Liver (tissue), 9 donors: Measurements from ENCODE around the gene FREM1. TPM values are rescaled to one million over a fixed set of nuclear protein-coding genes. Genes with fewer than 3 reads are reported as not detected.

ENCODE experiments used
- DNase-seq: peaks from one replicate; pipeline ENCODE4 v3.0.0-alpha.2; 2017; ENCODE audit warnings: low spot score
- H3K27ac ChIP-seq, 2 donors: one replicate each; pipeline ENCODE4 v1.7.0; 2013; ENCODE audit warnings: inconsistent platforms in 2 of 2, low read length in 2 of 2, control low read depth in 1 of 2, low read depth in 1 of 2, mild to moderate bottlenecking in 1 of 2
- H3K27me3 ChIP-seq, 4 donors: one replicate each; pipeline versions ENCODE4 v1.6.1 to v1.7.0; 2013; ENCODE audit warnings: low read length in 3 of 4, inconsistent platforms in 1 of 4, mild to moderate bottlenecking in 1 of 4, moderate library complexity in 1 of 4; ENCODE audit not compliant: control insufficient read depth in 4 of 4, insufficient read depth in 4 of 4
- H3K36me3 ChIP-seq, 4 donors: one replicate each; pipeline versions ENCODE4 v1.6.1 to v1.7.0; 2013; ENCODE audit warnings: low read length in 3 of 4, mild to moderate bottlenecking in 3 of 4, low read depth in 1 of 4, moderate library complexity in 1 of 4; ENCODE audit not compliant: control insufficient read depth in 4 of 4, insufficient read depth in 3 of 4
- H3K4me1 ChIP-seq, 4 donors: one replicate each; pipeline versions ENCODE4 v1.6.1 to v1.7.0; 2013; ENCODE audit warnings: low read length in 3 of 4, mild to moderate bottlenecking in 3 of 4, moderate library complexity in 1 of 4; ENCODE audit not compliant: control insufficient read depth in 4 of 4, insufficient read depth in 4 of 4
- H3K4me3 ChIP-seq, 3 donors: one replicate each; pipeline versions ENCODE4 v1.6.1 to v1.7.0; 2013; ENCODE audit warnings: low read length in 3 of 3, control low read depth in 1 of 3, low read depth in 1 of 3, mild to moderate bottlenecking in 1 of 3
- H3K9ac ChIP-seq, 2 donors: one replicate each; pipeline ENCODE4 v1.7.0; 2013; ENCODE audit warnings: low read length in 2 of 2, mild to moderate bottlenecking in 2 of 2, moderate library complexity in 2 of 2, control low read depth in 1 of 2, low read depth in 1 of 2
- H3K9me3 ChIP-seq, 4 donors: one replicate each; pipeline versions ENCODE4 v1.6.1 to v1.7.0; 2013; ENCODE audit warnings: low read length in 3 of 4; ENCODE audit not compliant: control insufficient read depth in 4 of 4
- CTCF ChIP-seq: fragments of 150-350 bp; IDR thresholded peaks from 2 replicates; pipeline ENCODE4 v1.5.1; 2017; ENCODE audit warnings: improper control_type of control experiment, low read depth, low read length; ENCODE audit not compliant: missing input control
- EGR1 ChIP-seq, 2 donors: IDR thresholded peaks; 2 replicates each; pipeline ENCODE4 v1.6.1; 2016 to 2018; ENCODE audit warnings: antibody characterized with exemption in 2 of 2, low read depth in 2 of 2
- FOXA1 ChIP-seq: IDR thresholded peaks from 2 replicates; pipeline ENCODE4 v1.6.1; 2016; ENCODE audit warnings: antibody characterized with exemption
- GABPA ChIP-seq, 2 donors: IDR thresholded peaks in 1 of 2; conservative IDR thresholded peaks in 1 of 2; 2 replicates each; pipeline ENCODE4 v1.6.1; 2016; ENCODE audit warnings: antibody characterized with exemption in 2 of 2, mild to moderate bottlenecking in 1 of 2, moderate library complexity in 1 of 2
- HNF4A ChIP-seq, 2 donors: conservative IDR thresholded peaks; 2 replicates each; pipeline ENCODE4 v1.6.1; 2016; ENCODE audit warnings: antibody characterized with exemption in 2 of 2, mild to moderate bottlenecking in 2 of 2
- HNF4G ChIP-seq: IDR thresholded peaks from 2 replicates; pipeline ENCODE4 v1.6.1; 2016; ENCODE audit warnings: antibody characterized with exemption
- MAX ChIP-seq: IDR thresholded peaks from 2 replicates; pipeline ENCODE4 v1.6.1; 2016; ENCODE audit warnings: antibody characterized with exemption
- REST ChIP-seq: IDR thresholded peaks from 2 replicates; pipeline ENCODE4 v1.6.1; 2016; ENCODE audit warnings: antibody characterized with exemption, mild to moderate bottlenecking
- RXRA ChIP-seq, 2 donors: IDR thresholded peaks; 2 replicates each; pipeline ENCODE4 v1.6.1; 2017 to 2018; ENCODE audit warnings: antibody characterized with exemption in 2 of 2, mild to moderate bottlenecking in 1 of 2
- SP1 ChIP-seq: IDR thresholded peaks from 2 replicates; pipeline ENCODE4 v1.6.1; 2018; ENCODE audit warnings: antibody characterized with exemption, mild to moderate bottlenecking
- TAF1 ChIP-seq: conservative IDR thresholded peaks from 2 replicates; pipeline ENCODE4 v1.6.1; 2016; ENCODE audit warnings: antibody characterized with exemption, mild to moderate bottlenecking
- YY1 ChIP-seq: IDR thresholded peaks from 2 replicates; pipeline ENCODE4 v1.6.1; 2016; ENCODE audit warnings: antibody characterized with exemption, mild to moderate bottlenecking
- ZBTB33 ChIP-seq: IDR thresholded peaks from 2 replicates; pipeline ENCODE4 v1.6.1; 2016; ENCODE audit warnings: antibody characterized with exemption
- WGBS: extraction: QIAGEN DNeasy Blood & Tissue Kit; methylation state at CpG from one replicate; pipeline ENCODE4 v1.1.7; 2013; 5-methylcytosine and 5-hydroxymethylcytosine counted together
- polyA plus RNA-seq, 2 donors: library from polyadenylated mRNA; stranded (reverse) in 1 of 2; unstranded in 1 of 2; fragments of 200-250 nt in 1 of 2; fragments of >200 nt in 1 of 2; fragmentation: Nextera tagmentation in 1 of 2; extraction: Ambion mirVana in 1 of 2; gene quantifications; one replicate each; pipeline versions ENCODE4 v1.2.1 to v1.2.3, GENCODE V29; 2013 to 2015
- total RNA-seq, 2 donors: library from RNA; depleted of rRNA; stranded (reverse); fragments of >200 nt; gene quantifications; one replicate each; pipeline ENCODE4 v1.2.3, GENCODE V29; 2014
- donor health status: healthy.
- donor health status: healthy.
- donor health status: healthy.
- donor health status: healthy.
- donor health status: healthy.

The FREM1 gene
- total and polyA plus RNA-seq, 4 donors, result 0.39 to 4.7 (median 1.1) TPM

GRCh38 chr9:14937216-14937615 is 27.0 kb upstream of the FREM1 start:
- DNase-seq, result no peak
- no peaks in the 10 kb centered on the region for H3K4me1 ChIP-seq
- H3K36me3 ChIP-seq, result no peaks in the 10 kb centered on the region
- 64% methylated on average over 2 of the region's 2 CpGs for WGBS
- H3K27me3 ChIP-seq, result peaks cover 0 to 3% (median 0%) of the 10 kb centered on the region in 4 donors
- no peak overlapping the region for H3K27ac ChIP-seq
- no peak overlapping the region for H3K9ac ChIP-seq
- TF ChIP-seq YY1 (no peak), EGR1 (IDR thresholded peaks at IDR 0.05; ENCODE audit: low read depth in 2 of 2) (no peak), MAX (no peak), FOXA1 (no peak), RXRA (IDR thresholded peaks at IDR 0.05) (no peak), HNF4A (conservative IDR thresholded peaks at IDR 0.05) (no peak), SP1 (no peak), TAF1 (no peak), REST (no peak), ZBTB33 (no peak)
- no peak overlapping the region for H3K4me3 ChIP-seq
- no peaks in the 10 kb centered on the region for H3K9me3 ChIP-seq

GRCh38 chr9:14936491-14936890 is 26.3 kb upstream of the FREM1 start:
- Histone ChIP-seq H3K36me3 (no peaks in the 10 kb centered on the region), H3K27me3 (peaks cover 0 to 3% (median 0%) of the 10 kb centered on the region in 4 donors), H3K9ac (no peak overlapping the region), H3K27ac (no peak overlapping the region), H3K9me3 (no peaks in the 10 kb centered on the region), H3K4me3 (no peak overlapping the region), H3K4me1 (no peaks in the 10 kb centered on the region)
- no peak for TF ChIP-seq GABPA (IDR thresholded peaks at IDR 0.05 in 1 of 2, conservative IDR thresholded peaks at IDR 0.05 in 1 of 2)
- no peak for TF ChIP-seq CTCF
- no peak for TF ChIP-seq HNF4G
- no peak for TF ChIP-seq ZBTB33
- 77% methylated on average over 4 of the region's 4 CpGs for WGBS
- DNase-seq, result no peak
